Sigmoid colon (tissue), 7 donors: Measurements from ENCODE around the gene RIMBP2. TPM values are rescaled to one million over a fixed set of nuclear protein-coding genes. Genes with fewer than 3 reads are reported as not detected.

ENCODE experiments used
- DNase-seq: peaks from one replicate; pipeline ENCODE4 v3.0.0-alpha.2; 2019
- H3K27ac ChIP-seq, 4 donors: fragments of 200-600 bp; sonication (generic); one replicate each; pipeline ENCODE4 v1.5.1; 2016 to 2019; ENCODE audit warnings: mild to moderate bottlenecking in 1 of 4
- H3K27me3 ChIP-seq, 3 donors: fragments of 200-600 bp; sonication (generic); one replicate each; pipeline ENCODE4 v1.5.1; 2019; ENCODE audit warnings: mild to moderate bottlenecking in 1 of 3
- H3K36me3 ChIP-seq, 4 donors: fragments of 200-600 bp; sonication (generic); one replicate each; pipeline ENCODE4 v1.5.1; 2016 to 2019
- H3K4me1 ChIP-seq, 4 donors: fragments of 200-600 bp; sonication (generic); one replicate each; pipeline ENCODE4 v1.5.1; 2017 to 2019
- H3K4me3 ChIP-seq, 4 donors: fragments of 200-600 bp; sonication (generic); one replicate each; pipeline ENCODE4 v1.5.1; 2017 to 2019; ENCODE audit warnings: mild to moderate bottlenecking in 2 of 4, moderate library complexity in 1 of 4
- H3K9me3 ChIP-seq, 4 donors: fragments of 200-600 bp in 3 of 4; sonication (generic) in 3 of 4; one replicate each; pipeline versions ENCODE4 v1.5.1 to v1.6.1; 2013 to 2019
- EP300 ChIP-seq, 4 donors: sonication (generic); formaldehyde crosslinking; IDR thresholded peaks; one replicate each; pipeline ENCODE4 v1.6.1; 2017; ENCODE audit warnings: antibody characterized with exemption in 4 of 4
- POLR2A ChIP-seq, 2 donors: fragments of 450-650 bp; IDR thresholded peaks; one replicate each; pipeline ENCODE4 v1.6.1; 2016; ENCODE audit warnings: antibody characterized with exemption in 2 of 2, mild to moderate bottlenecking in 2 of 2, moderate library complexity in 2 of 2
- POLR2AphosphoS5 ChIP-seq, 4 donors: sonication (generic); formaldehyde crosslinking; IDR thresholded peaks; one replicate each; pipeline ENCODE4 v1.6.1; 2017; ENCODE audit warnings: antibody characterized with exemption in 4 of 4
- WGBS, 2 donors: extraction: QIAGEN DNeasy Blood & Tissue Kit; methylation state at CpG; one replicate each; pipeline ENCODE4 v1.1.7; 2013; 5-methylcytosine and 5-hydroxymethylcytosine counted together
- intact Hi-C: fragments of 100-400 bp; cut with DNase I; formaldehyde crosslinking; loops from one replicate; pipeline ENCODE4 v1.15.1; 2023
- polyA plus RNA-seq, 3 donors: library from polyadenylated mRNA; stranded (reverse); fragments of 200-250 nt; gene quantifications; one replicate each; pipeline ENCODE4 v1.2.3, GENCODE V29; 2013
- total RNA-seq, 4 donors: library from RNA; depleted of rRNA; stranded (reverse); fragments of >200 nt; gene quantifications; one replicate each; pipeline ENCODE4 v1.1.0, GENCODE V29; 2016
- TF ChIP-seq, protein P1 (sequence below), 4 experiments: fragments of 450-650 bp in 3 of 4; fragments of 200-600 bp in 1 of 4; IDR thresholded peaks; one replicate each; pipeline ENCODE4 v1.5.1; 2016 to 2019; ENCODE audit warnings: antibody characterized with exemption in 4 of 4, mild to moderate bottlenecking in 3 of 4, moderate library complexity in 2 of 4
- donor health status: healthy with polysubstance abuse.
- donor health status: Bipolar disorder and iron deficiency.
- donor health status: healthy.

RIMBP2 gene
- total and polyA plus RNA-seq, 7 donors = under 0.01 to 5.5 (median 1.4) TPM

DNA sequence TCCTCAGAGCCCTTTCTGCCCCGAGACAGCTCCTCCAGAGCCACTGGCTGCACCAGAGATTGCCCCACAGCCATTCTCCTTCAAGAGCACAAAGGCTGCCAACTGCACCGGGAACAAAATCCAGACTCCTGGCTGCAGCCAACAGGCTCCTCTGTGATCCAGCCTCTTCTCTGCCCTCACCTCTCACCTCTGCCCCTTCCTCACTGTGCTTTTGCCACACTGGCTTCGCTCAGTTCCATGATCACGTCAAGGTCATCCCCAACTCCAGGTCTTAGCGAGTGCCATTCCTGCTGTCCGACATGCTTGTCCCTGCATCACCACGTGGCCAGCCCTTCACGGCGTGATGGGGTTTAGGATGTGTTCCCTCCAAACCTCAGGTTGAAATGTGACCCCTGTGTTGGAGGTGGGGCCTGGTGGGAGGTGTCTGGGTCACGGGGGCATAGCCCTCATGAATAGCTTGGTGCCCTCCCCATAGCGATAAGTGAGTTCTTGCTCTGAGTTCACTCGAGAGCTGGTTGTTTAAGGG, 229.1 kb downstream of the RIMBP2 start:
- H3K27me3 ChIP-seq = peaks cover 0 to 30% (median 4%) of the 10 kb centered on the region in 3 donors
- H3K4me3 ChIP-seq = no peak overlapping the region
- no peaks in the 10 kb centered on the region for H3K9me3 ChIP-seq
- no peaks in the 10 kb centered on the region for H3K36me3 ChIP-seq
- intact Hi-C loops = no loop called here
- no peaks in the 10 kb centered on the region for H3K4me1 ChIP-seq
- DNase-seq = no peak
- no peak overlapping the region for H3K27ac ChIP-seq
- 88% methylated on average over 12 of the region's 12 CpGs for WGBS, 2 donors
- TF ChIP-seq, protein P1, sequence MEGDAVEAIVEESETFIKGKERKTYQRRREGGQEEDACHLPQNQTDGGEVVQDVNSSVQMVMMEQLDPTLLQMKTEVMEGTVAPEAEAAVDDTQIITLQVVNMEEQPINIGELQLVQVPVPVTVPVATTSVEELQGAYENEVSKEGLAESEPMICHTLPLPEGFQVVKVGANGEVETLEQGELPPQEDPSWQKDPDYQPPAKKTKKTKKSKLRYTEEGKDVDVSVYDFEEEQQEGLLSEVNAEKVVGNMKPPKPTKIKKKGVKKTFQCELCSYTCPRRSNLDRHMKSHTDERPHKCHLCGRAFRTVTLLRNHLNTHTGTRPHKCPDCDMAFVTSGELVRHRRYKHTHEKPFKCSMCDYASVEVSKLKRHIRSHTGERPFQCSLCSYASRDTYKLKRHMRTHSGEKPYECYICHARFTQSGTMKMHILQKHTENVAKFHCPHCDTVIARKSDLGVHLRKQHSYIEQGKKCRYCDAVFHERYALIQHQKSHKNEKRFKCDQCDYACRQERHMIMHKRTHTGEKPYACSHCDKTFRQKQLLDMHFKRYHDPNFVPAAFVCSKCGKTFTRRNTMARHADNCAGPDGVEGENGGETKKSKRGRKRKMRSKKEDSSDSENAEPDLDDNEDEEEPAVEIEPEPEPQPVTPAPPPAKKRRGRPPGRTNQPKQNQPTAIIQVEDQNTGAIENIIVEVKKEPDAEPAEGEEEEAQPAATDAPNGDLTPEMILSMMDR (IDR thresholded peaks at IDR 0.05) = no peak
- TF ChIP-seq EP300 (IDR thresholded peaks at IDR 0.05) = no peak
- TF ChIP-seq POLR2AphosphoS5 (IDR thresholded peaks at IDR 0.05) = no peak
- TF ChIP-seq POLR2A (IDR thresholded peaks at IDR 0.05) = no peak

DNA sequence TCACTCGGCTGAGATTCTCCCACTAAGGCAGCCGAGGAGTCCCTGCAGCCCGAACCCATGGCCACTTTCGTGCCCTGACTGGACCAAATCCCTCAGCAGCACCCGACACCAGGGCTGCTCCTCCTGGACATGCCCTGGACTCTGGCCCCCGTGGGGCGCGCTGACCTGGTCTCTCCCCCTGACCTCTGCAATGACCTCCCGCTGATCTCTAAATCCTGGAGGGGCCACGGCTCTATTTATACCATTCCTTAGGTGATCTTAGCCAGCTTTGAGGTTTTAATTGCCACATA, 230.0 kb downstream of the RIMBP2 start:
- WGBS, 2 donors = 75 to 86% methylated on average over 10 of the region's 10 CpGs
- intact Hi-C loops = no loop called here
- Histone ChIP-seq H3K4me1 (no peaks in the 10 kb centered on the region), H3K27me3 (peaks cover 0 to 33% (median 9%) of the 10 kb centered on the region in 3 donors), H3K4me3 (no peak overlapping the region), H3K27ac (no peak overlapping the region), H3K36me3 (no peaks in the 10 kb centered on the region), H3K9me3 (no peaks in the 10 kb centered on the region)
- no peak for TF ChIP-seq POLR2A (IDR thresholded peaks at IDR 0.05)
- TF ChIP-seq EP300 (IDR thresholded peaks at IDR 0.05) = no peak
- TF ChIP-seq, protein P1 (IDR thresholded peaks at IDR 0.05) = no peak
- no peak for TF ChIP-seq POLR2AphosphoS5 (IDR thresholded peaks at IDR 0.05)
- no peak for DNase-seq

DNA sequence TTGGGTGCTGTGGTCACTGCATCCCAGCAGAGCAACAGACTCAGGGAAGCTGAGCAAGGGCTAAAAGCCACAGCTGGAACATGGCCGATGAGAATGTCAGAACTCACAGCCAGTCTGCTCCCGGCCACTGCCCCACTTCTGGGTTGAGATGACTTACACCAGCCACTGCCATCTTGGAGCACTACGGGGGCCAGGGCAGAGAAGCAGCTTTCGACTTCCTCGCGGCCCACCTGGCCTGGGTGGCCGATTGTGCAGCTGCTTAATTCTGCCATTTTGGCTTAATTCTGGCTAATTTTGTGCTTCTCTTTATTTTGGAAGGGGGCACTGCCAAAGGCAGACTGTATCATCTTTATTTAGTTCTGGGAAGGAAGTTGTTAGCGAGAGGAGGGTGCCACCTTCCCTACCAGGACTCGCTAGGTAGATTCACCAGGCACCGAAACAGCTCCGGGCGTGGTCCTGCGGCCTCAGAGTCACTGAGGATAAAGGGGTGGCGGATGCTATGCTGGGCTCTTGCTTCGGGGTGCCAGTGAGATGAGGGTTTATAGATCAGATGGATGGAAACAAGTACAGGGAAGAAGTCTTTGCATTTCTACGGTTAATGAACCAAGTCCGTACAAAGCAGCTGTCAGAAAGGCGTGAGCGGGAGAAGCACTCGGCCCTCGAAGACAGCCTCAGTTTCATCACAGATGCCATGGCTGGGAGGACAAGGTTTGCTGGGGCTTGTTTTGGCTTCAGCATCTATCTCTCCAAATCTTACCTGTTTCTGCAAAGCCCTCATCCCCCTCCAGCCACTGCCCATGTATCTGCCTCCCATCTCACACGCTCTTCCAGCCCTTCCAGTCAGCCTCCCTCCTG, 230.6 kb downstream of the RIMBP2 start:
- intact Hi-C loops = no loop called here
- no peaks in the 10 kb centered on the region for H3K9me3 ChIP-seq
- no peaks in the 10 kb centered on the region for H3K36me3 ChIP-seq
- TF ChIP-seq, protein P1 (IDR thresholded peaks at IDR 0.05) = no peak
- TF ChIP-seq POLR2AphosphoS5 (IDR thresholded peaks at IDR 0.05) = no peak
- no peak for DNase-seq
- no peaks in the 10 kb centered on the region for H3K4me1 ChIP-seq
- no peak overlapping the region for H3K27ac ChIP-seq
- 89% methylated on average over 22 of the region's 22 CpGs for WGBS, 2 donors
- H3K27me3 ChIP-seq = peaks cover 0 to 33% (median 12%) of the 10 kb centered on the region in 3 donors
- no peak overlapping the region for H3K4me3 ChIP-seq

DNA sequence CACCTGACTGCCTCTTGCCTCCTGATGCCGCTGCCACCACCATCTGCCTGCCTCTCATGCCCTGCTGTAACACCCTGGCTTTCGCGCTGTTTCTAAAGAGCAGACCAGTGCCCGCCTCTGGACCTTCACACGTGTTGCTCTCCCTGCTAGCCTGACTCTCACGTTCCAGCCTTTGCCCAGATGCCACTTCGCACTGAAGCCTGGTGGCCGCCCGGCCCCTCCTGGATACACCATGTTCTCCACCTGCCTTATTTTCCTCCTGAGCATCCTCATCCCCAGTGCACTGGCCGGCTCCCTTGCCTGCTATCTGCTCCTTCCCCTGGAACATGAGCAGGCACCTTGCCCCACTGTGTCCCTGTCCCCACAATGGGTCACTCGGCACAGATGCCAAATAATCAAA, 231.9 kb downstream of the RIMBP2 start:
- Histone ChIP-seq H3K4me3 (no peak overlapping the region), H3K27me3 (peaks cover 0 to 34% (median 12%) of the 10 kb centered on the region in 3 donors), H3K36me3 (no peaks in the 10 kb centered on the region), H3K9me3 (no peaks in the 10 kb centered on the region), H3K27ac (no peak overlapping the region), H3K4me1 (no peaks in the 10 kb centered on the region)
- DNase-seq = no peak
- TF ChIP-seq EP300 (IDR thresholded peaks at IDR 0.05) (no peak), POLR2AphosphoS5 (IDR thresholded peaks at IDR 0.05) (no peak), POLR2A (IDR thresholded peaks at IDR 0.05) (no peak)
- TF ChIP-seq, protein P1 (IDR thresholded peaks at IDR 0.05) = no peak
- 81 to 82% methylated on average over 11 of the region's 11 CpGs for WGBS, 2 donors
- intact Hi-C loops = no loop called here
